SIG-M5 treated with dmso at 0.1 percent for 504 hours (cell line): ENCODE data around the gene THAP5.
"Not testable (repeated sequence)": the region's sequence is repeated elsewhere in the genome, so short reads cannot be mapped to it uniquely, and the experiment has no call there.

ENCODE experiments used
- DNase-seq: peaks from one replicate; lab custom pipeline; 2025; ENCODE audit not compliant: unreplicated experiment; lab: John Stamatoyannopoulos, UW

THAP5 gene

GRCh38 chr7:108585843-108586242 is 16.3 kb upstream of the THAP5 start:
- no peak for DNase-seq

GRCh38 chr7:108584211-108584610 is 14.7 kb upstream of the THAP5 start:
- no peak for DNase-seq

GRCh38 chr7:108581655-108582491 is 12.4 kb upstream of the THAP5 start:
- DNase-seq: peak; percentile 42

GRCh38 chr7:108580298-108580697 is 10.8 kb upstream of the THAP5 start:
- DNase-seq: no peak

GRCh38 chr7:108578937-108579336 is 9.4 kb upstream of the THAP5 start:
- DNase-seq: no peak

GRCh38 chr7:108576116-108576515 is 6.6 kb upstream of the THAP5 start:
- DNase-seq: no peak

- DNase-seq: no peak
Observed at GRCh38 chr7:108575156-108575555, 5.7 kb upstream of the THAP5 start.

GRCh38 chr7:108572480-108572879 is 3.0 kb upstream of the THAP5 start:
- DNase-seq: no peak

- peak; percentile 61 for DNase-seq
Observed at GRCh38 chr7:108570146-108570755, 745 bp upstream of the THAP5 start.

GRCh38 chr7:108568801-108569380 is 615 bp downstream of the THAP5 start:
- DNase-seq: peak; percentile 57

- no peak for DNase-seq
Observed at GRCh38 chr7:108565987-108566386, 3.5 kb downstream of the THAP5 start.

- no peak for DNase-seq
Observed at GRCh38 chr7:108561047-108561619, 8.4 kb downstream of the THAP5 start.

- no peak for DNase-seq
Observed at GRCh38 chr7:108559253-108559652, 10.3 kb downstream of the THAP5 start.

- DNase-seq: no peak
Observed at GRCh38 chr7:108557617-108558016, 11.9 kb downstream of the THAP5 start.

- no peak for DNase-seq
Observed at GRCh38 chr7:108557191-108557590, 12.3 kb downstream of the THAP5 start.

- DNase-seq: not testable (repeated sequence)
Observed at GRCh38 chr7:108556665-108557064, 12.8 kb downstream of the THAP5 start.

- DNase-seq: not testable (repeated sequence)
Observed at GRCh38 chr7:108548141-108548896, 21.2 kb downstream of the THAP5 start.

GRCh38 chr7:108541478-108541877 is 28.0 kb downstream of the THAP5 start:
- DNase-seq: no peak

GRCh38 chr7:108538685-108539084 is 30.8 kb downstream of the THAP5 start:
- DNase-seq: not testable (repeated sequence)

- not testable (repeated sequence) for DNase-seq
Observed at GRCh38 chr7:108538236-108538635, 31.3 kb downstream of the THAP5 start.

- no peak for DNase-seq
Observed at GRCh38 chr7:108537229-108537628, 32.3 kb downstream of the THAP5 start.
